Neural cell (in vitro differentiated cells): ENCODE data around the gene TMEM107.
A peak's percentile ranks its signal among the peaks of the same experiment; 100 is the strongest.

ENCODE experiments used
- EP300 ChIP-seq: fragments of 450-650 bp; conservative IDR thresholded peaks from 2 replicates; pipeline ENCODE4 v1.6.1; 2014; ENCODE audit warnings: antibody characterized with exemption, mild to moderate bottlenecking, moderate library complexity; ENCODE audit not compliant: poor library complexity, severe bottlenecking
- EZH2 ChIP-seq: fragments of 200-600, 300-800 bp; shearing (Covaris generic), sonication (generic); IDR thresholded peaks from 2 replicates; pipeline ENCODE4 v1.6.1; 2014; ENCODE audit warnings: antibody characterized with exemption, low read length, borderline replicate concordance, mild to moderate bottlenecking; ENCODE audit not compliant: insufficient read depth, poor library complexity, severe bottlenecking
- POLR2AphosphoS5 ChIP-seq: IDR thresholded peaks from 2 replicates; pipeline ENCODE4 v1.6.1; 2012
- REST ChIP-seq: IDR thresholded peaks from 2 replicates; pipeline ENCODE4 v1.6.1; 2012; ENCODE audit warnings: borderline replicate concordance
- TF ChIP-seq, protein P1 (sequence below): fragments of 450-650 bp; IDR thresholded peaks from 2 replicates; pipeline ENCODE4 v1.5.1; 2014; ENCODE audit warnings: antibody characterized with exemption, mild to moderate bottlenecking, moderate library complexity; ENCODE audit not compliant: poor library complexity, severe bottlenecking

DNA sequence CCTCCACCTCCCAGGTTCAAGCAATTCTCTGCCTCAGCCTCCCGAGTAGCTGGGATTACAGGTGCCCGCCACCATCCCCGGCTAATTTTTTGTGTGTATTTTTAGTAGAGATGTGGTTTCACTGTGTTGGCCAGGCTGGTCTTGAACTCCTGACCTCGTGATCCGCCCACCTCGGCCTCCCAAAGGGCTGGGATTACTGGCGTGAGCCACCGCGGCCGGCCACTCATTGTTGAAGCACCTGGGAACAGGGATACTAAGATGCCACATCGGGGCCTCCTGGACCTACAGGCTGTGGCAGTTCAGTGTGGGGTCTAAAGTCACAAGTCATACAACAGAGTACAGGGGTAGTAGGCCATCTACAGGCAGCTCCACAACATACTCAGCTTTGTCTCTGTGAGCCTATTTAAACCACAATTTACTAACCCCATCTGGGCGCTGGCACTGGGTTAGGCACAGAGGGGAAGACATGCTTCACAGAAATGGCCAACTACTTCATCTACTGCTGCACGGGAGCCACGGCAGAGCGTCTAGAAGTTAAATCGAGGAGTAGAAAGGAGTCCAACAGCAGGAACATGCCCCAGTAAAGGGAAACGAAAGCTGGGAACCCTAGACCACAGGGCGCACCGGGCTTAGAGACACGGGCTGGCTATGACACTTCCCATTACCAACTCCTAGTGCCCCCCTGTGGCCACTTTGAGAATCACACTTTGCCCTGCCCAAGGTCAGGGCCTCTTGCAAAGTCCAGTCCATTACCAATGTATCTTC is 17.7 kb downstream of the TMEM107 start:
- TF ChIP-seq, protein P1, sequence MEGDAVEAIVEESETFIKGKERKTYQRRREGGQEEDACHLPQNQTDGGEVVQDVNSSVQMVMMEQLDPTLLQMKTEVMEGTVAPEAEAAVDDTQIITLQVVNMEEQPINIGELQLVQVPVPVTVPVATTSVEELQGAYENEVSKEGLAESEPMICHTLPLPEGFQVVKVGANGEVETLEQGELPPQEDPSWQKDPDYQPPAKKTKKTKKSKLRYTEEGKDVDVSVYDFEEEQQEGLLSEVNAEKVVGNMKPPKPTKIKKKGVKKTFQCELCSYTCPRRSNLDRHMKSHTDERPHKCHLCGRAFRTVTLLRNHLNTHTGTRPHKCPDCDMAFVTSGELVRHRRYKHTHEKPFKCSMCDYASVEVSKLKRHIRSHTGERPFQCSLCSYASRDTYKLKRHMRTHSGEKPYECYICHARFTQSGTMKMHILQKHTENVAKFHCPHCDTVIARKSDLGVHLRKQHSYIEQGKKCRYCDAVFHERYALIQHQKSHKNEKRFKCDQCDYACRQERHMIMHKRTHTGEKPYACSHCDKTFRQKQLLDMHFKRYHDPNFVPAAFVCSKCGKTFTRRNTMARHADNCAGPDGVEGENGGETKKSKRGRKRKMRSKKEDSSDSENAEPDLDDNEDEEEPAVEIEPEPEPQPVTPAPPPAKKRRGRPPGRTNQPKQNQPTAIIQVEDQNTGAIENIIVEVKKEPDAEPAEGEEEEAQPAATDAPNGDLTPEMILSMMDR, result peak; percentile 79
- TF ChIP-seq EP300 (no peak), POLR2AphosphoS5 (peak; percentile 12), EZH2 (no peak), REST (no peak)
